Endothelial cell (in vitro differentiated cells): ENCODE results near the gene MS4A6E. TPM values are rescaled to one million over a fixed set of nuclear protein-coding genes. Genes with fewer than 3 reads are reported as not detected.
A peak's percentile ranks its signal among the peaks of the same experiment; 100 is the strongest.

Source experiments
- DNase-seq: peaks from one replicate; pipeline ENCODE4 v3.0.0; 2021; ENCODE audit warnings: low spot score
- H3K27ac Mint-ChIP-seq: one replicate; pipeline ENCODE4 v1.8.0; 2021; ENCODE audit warnings: mixed read lengths, inconsistent platforms; ENCODE audit not compliant: unreplicated experiment
- H3K27me3 Mint-ChIP-seq: one replicate; pipeline ENCODE4 v1.8.0; 2021; ENCODE audit warnings: mild to moderate bottlenecking, moderate library complexity, mixed read lengths, inconsistent platforms; ENCODE audit not compliant: unreplicated experiment
- H3K36me3 Mint-ChIP-seq: one replicate; pipeline ENCODE4 v1.8.0; 2021; ENCODE audit warnings: mild to moderate bottlenecking, low read depth, mixed read lengths, inconsistent platforms; ENCODE audit not compliant: unreplicated experiment
- H3K4me1 Mint-ChIP-seq: one replicate; pipeline ENCODE4 v1.8.0; 2021; ENCODE audit warnings: mild to moderate bottlenecking, mixed read lengths, inconsistent platforms; ENCODE audit not compliant: unreplicated experiment
- H3K4me3 Mint-ChIP-seq: one replicate; pipeline ENCODE4 v1.8.0; 2021; ENCODE audit warnings: mild to moderate bottlenecking, mixed read lengths, inconsistent platforms; ENCODE audit not compliant: unreplicated experiment
- H3K9me3 Mint-ChIP-seq: one replicate; pipeline ENCODE4 v1.8.0; 2021; ENCODE audit warnings: mixed read lengths, inconsistent platforms; ENCODE audit not compliant: unreplicated experiment
- CTCF ChIP-seq: fragments of 200-600 bp; sonication (generic); IDR thresholded peaks from one replicate; pipeline ENCODE4 v1.5.0; 2021; ENCODE audit warnings: antibody characterized with exemption; ENCODE audit not compliant: unreplicated experiment
- total RNA-seq: library from RNA; stranded (reverse); fragmentation: NEBNext Ultra II Directional; extraction: Animal tissue kit (Norgen Biotek cat#: 25700); gene quantifications from one replicate; pipeline ENCODE4 v1.2.1, GENCODE V29; 2021; ENCODE audit not compliant: unreplicated experiment

Gene MS4A6E
- total RNA-seq, 1 donor from 2014 or later, result not detected

DNA sequence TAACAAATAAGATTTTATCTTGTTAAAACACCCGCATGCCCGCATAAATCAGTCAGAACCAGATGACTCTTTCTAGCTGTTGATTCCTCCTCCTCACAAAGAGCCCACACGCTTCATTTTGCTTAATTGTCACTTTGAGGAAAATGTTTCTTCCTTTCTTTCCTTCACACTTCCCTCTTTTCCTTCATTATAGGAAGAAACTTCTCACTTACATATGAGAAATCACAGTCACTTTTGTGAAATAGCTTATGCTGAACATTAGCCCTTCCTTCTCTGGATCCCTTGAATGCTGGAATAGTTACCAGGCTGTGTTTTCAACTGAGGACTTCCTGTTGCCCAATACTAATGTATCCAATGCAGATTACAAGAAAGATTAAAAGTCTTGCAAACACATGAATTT is 5.8 kb downstream of the MS4A6E start:
- H3K9me3 Mint-ChIP-seq, result no peaks in the 10 kb centered on the region
- H3K4me1 Mint-ChIP-seq, result peaks cover 4% of the 10 kb centered on the region
- no peaks in the 10 kb centered on the region for H3K27me3 Mint-ChIP-seq
- no peaks in the 10 kb centered on the region for H3K36me3 Mint-ChIP-seq
- no peak for TF ChIP-seq CTCF
- H3K27ac Mint-ChIP-seq, result no peak overlapping the region
- no peak overlapping the region for H3K4me3 Mint-ChIP-seq
- DNase-seq, result no peak

GRCh38 chr11:60334005-60334620 is 7.1 kb downstream of the MS4A6E start:
- DNase-seq, result peak; percentile 80
- peak; percentile 94 for TF ChIP-seq CTCF
- H3K27ac Mint-ChIP-seq, result no peak overlapping the region
- no peak overlapping the region for H3K4me3 Mint-ChIP-seq
- no peaks in the 10 kb centered on the region for H3K36me3 Mint-ChIP-seq
- no peaks in the 10 kb centered on the region for H3K27me3 Mint-ChIP-seq
- H3K9me3 Mint-ChIP-seq, result no peaks in the 10 kb centered on the region
- H3K4me1 Mint-ChIP-seq, result peaks cover 4% of the 10 kb centered on the region

DNA sequence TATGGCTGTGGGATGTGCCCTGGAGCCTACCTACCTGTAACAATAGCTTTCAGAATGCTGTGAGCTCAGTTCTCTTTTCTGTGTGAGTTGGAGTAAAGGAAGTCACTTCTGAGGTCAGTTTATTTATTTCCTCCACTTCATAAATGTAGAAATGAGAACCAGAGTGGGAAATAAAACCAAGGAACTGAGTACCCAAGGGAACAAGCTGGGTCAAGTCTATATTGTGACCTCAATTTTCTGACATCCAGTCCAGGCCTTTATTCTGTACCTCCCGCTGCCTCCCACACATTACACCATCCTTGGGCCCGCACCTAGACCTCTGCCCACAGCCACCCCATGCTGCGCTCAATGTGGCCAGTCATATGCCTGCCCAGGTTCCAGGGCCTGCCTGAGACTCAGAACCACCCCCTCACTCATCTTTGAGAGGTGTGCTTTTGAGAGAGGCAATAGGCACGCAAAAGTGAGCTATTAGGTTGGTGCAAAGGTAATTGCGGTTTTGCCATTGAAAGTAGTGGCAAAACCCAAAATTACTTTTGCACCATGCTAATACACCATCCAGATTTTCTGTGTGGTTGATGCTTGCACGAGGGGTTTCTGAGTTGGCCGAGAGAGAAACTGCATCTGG is 9.8 kb downstream of the MS4A6E start:
- DNase-seq, result no peak
- H3K27ac Mint-ChIP-seq, result no peak overlapping the region
- H3K27me3 Mint-ChIP-seq, result no peaks in the 10 kb centered on the region
- no peak for TF ChIP-seq CTCF
- H3K4me3 Mint-ChIP-seq, result no peak overlapping the region
- H3K36me3 Mint-ChIP-seq, result no peaks in the 10 kb centered on the region
- peaks cover 4% of the 10 kb centered on the region for H3K4me1 Mint-ChIP-seq
- H3K9me3 Mint-ChIP-seq, result no peaks in the 10 kb centered on the region

- Mint-ChIP-seq H3K36me3 (no peaks in the 10 kb centered on the region), H3K4me1 (peaks cover under 1% of the 10 kb centered on the region), H3K27me3 (no peaks in the 10 kb centered on the region), H3K9me3 (no peaks in the 10 kb centered on the region), H3K27ac (no peak overlapping the region), H3K4me3 (no peak overlapping the region)
- no peak for TF ChIP-seq CTCF
- DNase-seq, result no peak
Observed at GRCh38 chr11:60338053-60338452, 11.0 kb downstream of the MS4A6E start.

- Mint-ChIP-seq H3K36me3 (no peaks in the 10 kb centered on the region), H3K4me3 (no peak overlapping the region), H3K4me1 (no peaks in the 10 kb centered on the region), H3K27me3 (no peaks in the 10 kb centered on the region), H3K9me3 (no peaks in the 10 kb centered on the region), H3K27ac (no peak overlapping the region)
- no peak for TF ChIP-seq CTCF
- no peak for DNase-seq
Observed at GRCh38 chr11:60339356-60339755, 12.3 kb downstream of the MS4A6E start.
